ENCODE data around the gene HBG2.

Gene HBG2

DNA sequence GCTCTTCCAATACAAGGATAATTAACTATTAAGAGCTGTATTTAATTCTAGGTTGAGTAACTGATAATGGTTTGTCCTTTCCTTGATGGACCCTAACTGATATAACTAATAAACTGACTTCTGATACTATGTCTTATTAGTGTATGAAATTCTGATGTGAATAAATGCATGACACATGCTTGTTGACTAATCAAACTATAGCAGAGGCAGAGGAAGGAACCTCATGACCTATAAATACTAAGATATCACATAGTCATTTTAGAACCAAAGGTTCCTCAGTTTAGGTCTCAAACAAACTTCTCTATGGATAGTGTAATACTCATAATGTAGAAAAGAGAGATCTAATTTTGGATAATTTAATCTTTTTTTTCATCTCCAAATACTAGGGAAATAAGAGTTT is 15.5 kb downstream of the HBG2 start:
- H3K36me3 ChIP-seq (ENCODE audit: insufficient read depth), result no peaks in the 10 kb centered on the region
- H3K4me1 ChIP-seq (ENCODE audit: low read depth, poor library complexity, severe bottlenecking), result peaks cover 26% of the 10 kb centered on the region
- H3K9ac ChIP-seq, result no peak overlapping the region
- no peaks in the 10 kb centered on the region for H3K79me2 ChIP-seq (ENCODE audit: insufficient read depth, low read depth)
- TF ChIP-seq, protein P1, sequence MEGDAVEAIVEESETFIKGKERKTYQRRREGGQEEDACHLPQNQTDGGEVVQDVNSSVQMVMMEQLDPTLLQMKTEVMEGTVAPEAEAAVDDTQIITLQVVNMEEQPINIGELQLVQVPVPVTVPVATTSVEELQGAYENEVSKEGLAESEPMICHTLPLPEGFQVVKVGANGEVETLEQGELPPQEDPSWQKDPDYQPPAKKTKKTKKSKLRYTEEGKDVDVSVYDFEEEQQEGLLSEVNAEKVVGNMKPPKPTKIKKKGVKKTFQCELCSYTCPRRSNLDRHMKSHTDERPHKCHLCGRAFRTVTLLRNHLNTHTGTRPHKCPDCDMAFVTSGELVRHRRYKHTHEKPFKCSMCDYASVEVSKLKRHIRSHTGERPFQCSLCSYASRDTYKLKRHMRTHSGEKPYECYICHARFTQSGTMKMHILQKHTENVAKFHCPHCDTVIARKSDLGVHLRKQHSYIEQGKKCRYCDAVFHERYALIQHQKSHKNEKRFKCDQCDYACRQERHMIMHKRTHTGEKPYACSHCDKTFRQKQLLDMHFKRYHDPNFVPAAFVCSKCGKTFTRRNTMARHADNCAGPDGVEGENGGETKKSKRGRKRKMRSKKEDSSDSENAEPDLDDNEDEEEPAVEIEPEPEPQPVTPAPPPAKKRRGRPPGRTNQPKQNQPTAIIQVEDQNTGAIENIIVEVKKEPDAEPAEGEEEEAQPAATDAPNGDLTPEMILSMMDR (conservative IDR thresholded peaks at IDR 0.05; ENCODE audit: low read depth, low read length), result no peak
- H3K27ac ChIP-seq, result no peak overlapping the region
- H4K20me1 ChIP-seq (ENCODE audit: insufficient read depth), result no peaks in the 10 kb centered on the region
- no peaks in the 10 kb centered on the region for H3K27me3 ChIP-seq (ENCODE audit: insufficient read depth, low read depth)
- H2AFZ ChIP-seq (ENCODE audit: low read depth), result no peak overlapping the region
- H3K4me3 ChIP-seq (IDR thresholded peaks at IDR 0.05; ENCODE audit: insufficient read depth, low read depth, low read length), result no peak overlapping the region
- H3K4me2 ChIP-seq, result no peak overlapping the region

DNA sequence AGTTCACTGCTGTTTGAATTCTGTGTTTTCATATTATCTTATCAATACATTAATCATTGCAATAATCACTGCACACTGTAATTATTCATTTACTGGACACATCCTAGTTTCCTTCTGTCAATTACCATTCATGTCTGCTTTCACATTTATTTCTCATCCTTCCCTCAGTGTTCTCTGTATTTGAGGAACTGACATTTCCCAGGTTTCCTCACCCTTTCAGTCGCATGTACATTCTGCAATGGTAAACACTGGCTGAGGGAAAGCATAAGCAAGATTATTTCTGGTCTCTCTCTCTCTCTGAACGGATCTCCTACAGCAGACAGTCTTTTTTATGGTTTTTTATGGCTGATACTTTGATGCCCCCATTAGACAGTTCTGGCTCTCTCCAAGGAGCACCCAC is 16.1 kb downstream of the HBG2 start:
- Histone ChIP-seq H3K9ac (no peak overlapping the region), H3K4me3 (IDR thresholded peaks at IDR 0.05; ENCODE audit: insufficient read depth, low read depth, low read length) (no peak overlapping the region), H4K20me1 (ENCODE audit: insufficient read depth) (no peaks in the 10 kb centered on the region), H3K27ac (no peak overlapping the region), H3K4me2 (no peak overlapping the region), H3K4me1 (ENCODE audit: low read depth, poor library complexity, severe bottlenecking) (peaks cover 31% of the 10 kb centered on the region), H3K36me3 (ENCODE audit: insufficient read depth) (no peaks in the 10 kb centered on the region), H3K79me2 (ENCODE audit: insufficient read depth, low read depth) (no peaks in the 10 kb centered on the region), H2AFZ (ENCODE audit: low read depth) (no peak overlapping the region), H3K27me3 (ENCODE audit: insufficient read depth, low read depth) (no peaks in the 10 kb centered on the region)
- TF ChIP-seq, protein P1 (conservative IDR thresholded peaks at IDR 0.05; ENCODE audit: low read depth, low read length), result no peak

DNA sequence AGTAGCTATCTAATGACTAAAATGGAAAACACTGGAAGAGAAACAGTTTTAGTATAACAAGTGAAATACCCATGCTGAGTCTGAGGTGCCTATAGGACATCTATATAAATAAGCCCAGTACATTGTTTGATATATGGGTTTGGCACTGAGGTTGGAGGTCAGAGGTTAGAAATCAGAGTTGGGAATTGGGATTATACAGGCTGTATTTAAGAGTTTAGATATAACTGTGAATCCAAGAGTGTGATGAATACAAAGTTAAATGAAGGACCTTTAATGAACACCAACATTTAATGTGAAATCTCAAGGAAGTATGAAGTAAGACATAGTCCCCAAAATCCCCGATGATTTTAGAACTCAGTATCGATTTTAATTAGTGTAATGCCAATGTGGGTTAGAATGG is 17.2 kb downstream of the HBG2 start:
- H3K36me3 ChIP-seq (ENCODE audit: insufficient read depth), result no peaks in the 10 kb centered on the region
- no peaks in the 10 kb centered on the region for H4K20me1 ChIP-seq (ENCODE audit: insufficient read depth)
- no peak overlapping the region for H3K27ac ChIP-seq
- no peak overlapping the region for H3K4me3 ChIP-seq (IDR thresholded peaks at IDR 0.05; ENCODE audit: insufficient read depth, low read depth, low read length)
- peaks cover 34% of the 10 kb centered on the region for H3K4me1 ChIP-seq (ENCODE audit: low read depth, poor library complexity, severe bottlenecking)
- H3K27me3 ChIP-seq (ENCODE audit: insufficient read depth, low read depth), result no peaks in the 10 kb centered on the region
- H2AFZ ChIP-seq (ENCODE audit: low read depth), result no peak overlapping the region
- no peaks in the 10 kb centered on the region for H3K79me2 ChIP-seq (ENCODE audit: insufficient read depth, low read depth)
- no peak overlapping the region for H3K4me2 ChIP-seq
- H3K9ac ChIP-seq, result no peak overlapping the region
- TF ChIP-seq, protein P1 (conservative IDR thresholded peaks at IDR 0.05; ENCODE audit: low read depth, low read length), result no peak

DNA sequence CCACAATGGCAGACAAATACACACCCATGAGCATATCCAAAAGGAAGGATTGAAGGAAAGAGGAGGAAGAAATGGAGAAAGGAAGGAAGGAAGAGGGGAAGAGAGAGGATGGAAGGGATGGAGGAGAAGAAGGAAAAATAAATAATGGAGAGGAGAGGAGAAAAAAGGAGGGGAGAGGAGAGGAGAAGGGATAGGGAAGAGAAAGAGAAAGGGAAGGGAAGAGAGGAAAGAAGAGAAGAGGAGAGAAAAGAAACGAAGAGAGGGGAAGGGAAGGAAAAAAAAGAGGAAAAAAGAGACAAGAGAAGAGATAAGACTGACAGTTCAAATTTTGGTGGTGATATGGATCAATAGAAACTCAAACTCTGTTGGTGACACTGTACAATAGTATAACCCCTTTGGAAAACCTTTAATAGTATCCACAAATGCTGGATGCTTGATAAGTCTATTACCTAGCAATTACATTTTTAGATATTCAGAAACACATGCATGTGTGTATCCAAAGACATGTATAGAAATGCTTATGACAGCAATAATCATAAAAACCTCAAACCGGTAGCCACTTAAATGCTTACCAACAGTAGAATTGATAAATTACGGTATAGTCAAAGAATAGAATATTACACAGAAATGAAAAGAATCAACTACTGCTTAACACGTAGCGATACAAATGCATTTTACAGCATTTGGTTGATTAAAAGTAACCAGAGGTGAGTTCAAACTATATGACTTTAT is 19.1 kb downstream of the HBG2 start:
- Histone ChIP-seq H3K36me3 (ENCODE audit: insufficient read depth) (no peaks in the 10 kb centered on the region), H3K4me2 (peak overlapping the region; percentile 69), H2AFZ (ENCODE audit: low read depth) (no peak overlapping the region), H3K9ac (no peak overlapping the region), H3K27ac (no peak overlapping the region), H3K4me3 (IDR thresholded peaks at IDR 0.05; ENCODE audit: insufficient read depth, low read depth, low read length) (no peak overlapping the region), H3K27me3 (ENCODE audit: insufficient read depth, low read depth) (no peaks in the 10 kb centered on the region), H3K79me2 (ENCODE audit: insufficient read depth, low read depth) (no peaks in the 10 kb centered on the region), H4K20me1 (ENCODE audit: insufficient read depth) (no peaks in the 10 kb centered on the region), H3K4me1 (ENCODE audit: low read depth, poor library complexity, severe bottlenecking) (peaks cover 53% of the 10 kb centered on the region)
- TF ChIP-seq, protein P1 (conservative IDR thresholded peaks at IDR 0.05; ENCODE audit: low read depth, low read length), result no peak
